Uterus (tissue), 4 donors: ENCODE results near the gene KRT222. TPM values are rescaled to one million over a fixed set of nuclear protein-coding genes. Genes with fewer than 3 reads are reported as not detected.

Experiments
- DNase-seq, 2 donors: peaks; one replicate each; pipeline ENCODE4 v3.0.0-alpha.2; 2019 to 2020
- H3K27ac ChIP-seq, 2 donors: fragments of 200-600 bp; sonication (generic); 1 replicate in 1 of 2; 2 replicates in 1 of 2; pipeline ENCODE4 v1.5.1; 2016 to 2018
- H3K27me3 ChIP-seq, 2 donors: fragments of 200-600 bp; sonication (generic); one replicate each; pipeline ENCODE4 v1.5.1; 2018 to 2019; ENCODE audit warnings: control low read depth in 1 of 2
- H3K36me3 ChIP-seq, 2 donors: fragments of 200-600 bp; sonication (generic); one replicate each; pipeline ENCODE4 v1.5.1; 2019; ENCODE audit warnings: control low read depth in 1 of 2
- H3K4me1 ChIP-seq, 2 donors: fragments of 200-600 bp; sonication (generic); one replicate each; pipeline ENCODE4 v1.5.1; 2018 to 2019; ENCODE audit warnings: control low read depth in 1 of 2
- H3K4me3 ChIP-seq, 2 donors: fragments of 200-600 bp; sonication (generic); 1 replicate in 1 of 2; 2 replicates in 1 of 2; pipeline ENCODE4 v1.5.1; 2018 to 2019; ENCODE audit warnings: mild to moderate bottlenecking in 1 of 2
- H3K9me3 ChIP-seq, 2 donors: fragments of 200-600 bp; sonication (generic); one replicate each; pipeline ENCODE4 v1.5.1; 2019; ENCODE audit warnings: control low read depth in 1 of 2
- POLR2A ChIP-seq, 2 donors: fragments of 450-650 bp; IDR thresholded peaks; one replicate each; pipeline ENCODE4 v1.6.1; 2016; ENCODE audit warnings: antibody characterized with exemption in 2 of 2, mild to moderate bottlenecking in 1 of 2, moderate library complexity in 1 of 2
- intact Hi-C: fragments of 100-400 bp; cut with DNase I; formaldehyde crosslinking; loops from one replicate; pipeline ENCODE4 v1.15.1; 2023; ENCODE audit warnings: low total_unique reads
- total RNA-seq, 4 donors: library from RNA; depleted of rRNA in 3 of 4; stranded (reverse); fragments of >200 nt in 3 of 4; gene quantifications; one replicate each; pipeline versions ENCODE4 v1.1.0 to v1.2.4, GENCODE V29; 2014 to 2023
- TF ChIP-seq, protein P1 (sequence below), 4 experiments: fragments of 200-600 bp in 2 of 4; fragments of 450-650 bp in 2 of 4; sonication (generic) in 2 of 4; IDR thresholded peaks; one replicate each; pipeline ENCODE4 v1.5.1; 2016 to 2019; ENCODE audit warnings: antibody characterized with exemption in 4 of 4, mild to moderate bottlenecking in 2 of 4, moderate library complexity in 1 of 4
- donor health status: DM: yes; HTN: yes; CAD: no.

The KRT222 gene
- total RNA-seq, 4 donors from 2014 or later: 1.6 to 4.2 (median 2.6) TPM; not detected in 1

DNA sequence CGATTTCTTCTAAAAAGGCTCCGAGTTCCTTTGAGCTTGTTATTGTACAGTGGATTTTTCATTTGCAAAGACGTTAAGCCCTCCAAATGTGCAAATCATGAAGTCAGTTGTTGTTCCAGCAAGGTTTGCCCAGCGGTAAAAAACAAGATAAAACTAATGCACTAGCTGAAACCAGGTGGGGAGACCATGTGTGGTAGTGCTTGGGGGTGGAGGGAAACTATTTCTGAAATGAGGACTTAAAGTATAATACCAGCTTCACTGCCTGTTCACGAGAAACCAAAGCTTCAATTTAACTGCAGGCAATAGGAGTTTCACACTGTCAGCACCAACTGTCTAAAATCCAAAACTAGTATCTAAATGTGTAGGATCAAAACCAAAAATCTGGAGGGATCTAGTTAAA lies 39.7 kb downstream of the KRT222 start:
- no peak for TF ChIP-seq POLR2A (IDR thresholded peaks at IDR 0.05)
- TF ChIP-seq, protein P1, sequence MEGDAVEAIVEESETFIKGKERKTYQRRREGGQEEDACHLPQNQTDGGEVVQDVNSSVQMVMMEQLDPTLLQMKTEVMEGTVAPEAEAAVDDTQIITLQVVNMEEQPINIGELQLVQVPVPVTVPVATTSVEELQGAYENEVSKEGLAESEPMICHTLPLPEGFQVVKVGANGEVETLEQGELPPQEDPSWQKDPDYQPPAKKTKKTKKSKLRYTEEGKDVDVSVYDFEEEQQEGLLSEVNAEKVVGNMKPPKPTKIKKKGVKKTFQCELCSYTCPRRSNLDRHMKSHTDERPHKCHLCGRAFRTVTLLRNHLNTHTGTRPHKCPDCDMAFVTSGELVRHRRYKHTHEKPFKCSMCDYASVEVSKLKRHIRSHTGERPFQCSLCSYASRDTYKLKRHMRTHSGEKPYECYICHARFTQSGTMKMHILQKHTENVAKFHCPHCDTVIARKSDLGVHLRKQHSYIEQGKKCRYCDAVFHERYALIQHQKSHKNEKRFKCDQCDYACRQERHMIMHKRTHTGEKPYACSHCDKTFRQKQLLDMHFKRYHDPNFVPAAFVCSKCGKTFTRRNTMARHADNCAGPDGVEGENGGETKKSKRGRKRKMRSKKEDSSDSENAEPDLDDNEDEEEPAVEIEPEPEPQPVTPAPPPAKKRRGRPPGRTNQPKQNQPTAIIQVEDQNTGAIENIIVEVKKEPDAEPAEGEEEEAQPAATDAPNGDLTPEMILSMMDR (IDR thresholded peaks at IDR 0.05): no peak
- DNase-seq: no peak
- intact Hi-C loops: no loop called here

DNA sequence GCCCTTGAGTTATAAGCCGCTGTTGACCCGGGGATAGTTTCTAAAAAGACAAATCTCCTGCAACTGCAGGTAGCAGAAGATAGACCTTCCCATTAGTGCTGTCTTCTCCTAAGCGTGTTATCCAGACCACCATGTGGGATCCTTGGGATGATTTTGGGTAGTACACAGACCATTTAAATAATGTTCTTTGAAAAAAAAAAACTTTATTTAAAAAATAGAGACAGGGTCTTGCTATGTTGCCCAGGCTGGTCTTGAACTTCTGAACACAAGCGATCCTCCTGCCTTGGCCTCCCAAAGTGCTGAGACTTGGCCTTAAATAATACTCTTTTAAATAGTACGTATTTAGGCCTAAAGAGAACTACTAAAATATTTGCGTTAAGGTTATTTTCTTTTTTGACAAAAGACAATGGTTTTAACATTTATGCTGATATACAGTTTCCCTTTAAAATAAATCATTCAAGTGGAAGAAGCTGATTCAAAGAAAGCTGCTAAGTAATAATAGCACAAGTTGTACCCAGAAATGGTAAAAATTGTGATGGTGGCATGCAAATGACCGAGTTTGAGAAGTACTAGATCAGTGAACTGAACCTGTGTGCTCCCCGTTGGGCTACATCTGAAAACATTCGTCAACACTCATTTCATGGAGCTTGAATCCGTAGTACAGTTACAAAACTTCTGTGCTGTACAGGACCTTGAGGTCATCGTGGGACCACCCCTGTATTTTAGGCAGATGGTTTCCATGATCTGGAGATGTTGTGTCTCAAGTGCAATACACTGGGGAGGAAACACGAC lies 41.4 kb downstream of the KRT222 start:
- Histone ChIP-seq H3K4me3 (no peak overlapping the region), H3K36me3 (no peaks in the 10 kb centered on the region), H3K9me3 (no peaks in the 10 kb centered on the region), H3K27me3 (no peaks in the 10 kb centered on the region), H3K4me1 (peaks cover 3 to 10% of the 10 kb centered on the region in 2 donors), H3K27ac (no peak overlapping the region)
- intact Hi-C loops: no loop called here
- no peak for TF ChIP-seq POLR2A (IDR thresholded peaks at IDR 0.05)
- TF ChIP-seq, protein P1 (IDR thresholded peaks at IDR 0.05): no peak
- no peak for DNase-seq

More for the DNA sequence above, 39.7 kb downstream of the KRT222 start:
- H3K4me3 ChIP-seq: no peak overlapping the region
- no peaks in the 10 kb centered on the region for H3K27me3 ChIP-seq
- no peaks in the 10 kb centered on the region for H3K9me3 ChIP-seq
- no peaks in the 10 kb centered on the region for H3K36me3 ChIP-seq
- H3K4me1 ChIP-seq: peaks cover 3 to 10% of the 10 kb centered on the region in 2 donors
- H3K27ac ChIP-seq: no peak overlapping the region

DNA sequence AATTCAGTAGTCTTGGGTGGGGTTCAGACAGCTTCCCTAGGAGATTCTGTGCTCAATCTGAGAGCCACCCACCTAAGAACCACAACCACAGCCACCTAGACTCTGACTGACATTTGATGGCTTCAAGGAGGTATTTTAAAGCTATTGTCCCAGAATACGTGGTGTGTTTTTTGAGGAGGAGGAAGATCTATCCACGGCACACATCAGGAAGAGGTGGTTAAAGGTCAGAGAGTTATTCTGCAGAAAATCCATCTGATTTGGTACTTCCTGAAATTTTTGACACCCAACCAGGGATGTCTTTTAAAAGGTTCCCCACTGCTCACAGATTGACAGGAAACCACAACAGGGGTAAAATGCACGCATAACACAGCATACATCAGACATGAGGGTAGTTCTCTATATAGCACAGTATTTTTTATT lies 42.5 kb downstream of the KRT222 start:
- DNase-seq: no peak
- no peaks in the 10 kb centered on the region for H3K36me3 ChIP-seq
- TF ChIP-seq, protein P1 (IDR thresholded peaks at IDR 0.05): no peak
- TF ChIP-seq POLR2A (IDR thresholded peaks at IDR 0.05): no peak
- no peak overlapping the region for H3K4me3 ChIP-seq
- intact Hi-C loops: no loop called here
- H3K27me3 ChIP-seq: no peaks in the 10 kb centered on the region
- no peak overlapping the region for H3K27ac ChIP-seq
- H3K9me3 ChIP-seq: no peaks in the 10 kb centered on the region
- peaks cover 3 to 10% of the 10 kb centered on the region in 2 donors for H3K4me1 ChIP-seq

DNA sequence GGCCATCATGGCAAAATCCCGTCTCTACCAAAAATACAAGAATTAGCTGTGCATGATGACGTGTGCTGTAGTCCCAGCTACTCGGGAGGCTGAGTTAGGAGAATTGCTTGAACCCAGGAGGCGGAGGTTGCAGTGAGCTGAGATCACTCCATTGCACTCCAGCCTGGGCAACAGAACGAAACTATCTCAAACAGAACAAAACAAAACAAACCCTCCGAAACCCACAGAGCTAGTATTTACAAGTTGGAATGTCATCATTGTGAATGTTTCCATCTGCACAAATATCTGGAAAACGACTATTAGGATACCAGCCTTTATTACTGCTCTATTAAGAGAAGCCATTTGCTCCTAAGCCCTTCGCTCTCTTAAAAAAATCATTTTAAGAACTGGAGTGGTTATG lies 43.4 kb downstream of the KRT222 start:
- H3K27me3 ChIP-seq: no peaks in the 10 kb centered on the region
- no peak for DNase-seq
- no peak overlapping the region for H3K4me3 ChIP-seq
- TF ChIP-seq, protein P1 (IDR thresholded peaks at IDR 0.05): no peak
- no peak for TF ChIP-seq POLR2A (IDR thresholded peaks at IDR 0.05)
- H3K9me3 ChIP-seq: no peaks in the 10 kb centered on the region
- intact Hi-C loops: no loop called here
- peaks cover 3 to 10% of the 10 kb centered on the region in 2 donors for H3K4me1 ChIP-seq
- H3K27ac ChIP-seq: peak overlapping the region; percentile 78 to 85
- no peaks in the 10 kb centered on the region for H3K36me3 ChIP-seq

DNA sequence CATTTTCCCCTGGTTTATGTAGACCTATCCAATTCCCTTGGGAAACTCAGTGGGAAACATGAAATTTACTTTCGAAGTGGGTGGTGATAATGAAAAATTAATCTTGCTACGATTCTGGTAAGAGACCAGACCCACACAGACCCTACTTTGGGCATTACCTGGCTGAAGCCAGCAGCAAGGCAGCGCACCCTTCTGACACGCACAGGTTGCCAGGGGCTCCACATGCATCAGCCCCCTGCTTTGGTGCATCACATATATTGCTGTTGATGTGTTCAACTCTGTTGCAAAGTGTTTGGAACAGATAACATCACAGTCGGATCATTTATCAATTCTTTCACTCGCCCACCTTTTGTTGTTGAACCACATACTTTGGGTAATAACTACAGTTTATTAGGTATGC lies 44.0 kb downstream of the KRT222 start:
- Histone ChIP-seq H3K9me3 (no peaks in the 10 kb centered on the region), H3K36me3 (no peaks in the 10 kb centered on the region), H3K27me3 (no peaks in the 10 kb centered on the region), H3K4me3 (no peak overlapping the region), H3K27ac (peak overlapping the region; percentile 78 to 85), H3K4me1 (peaks cover 3 to 10% of the 10 kb centered on the region in 2 donors)
- intact Hi-C loops: no loop called here
- no peak for DNase-seq
- no peak for TF ChIP-seq POLR2A (IDR thresholded peaks at IDR 0.05)
- TF ChIP-seq, protein P1 (IDR thresholded peaks at IDR 0.05): no peak
